ENCODE results near the gene ZGLP1.

DNA sequence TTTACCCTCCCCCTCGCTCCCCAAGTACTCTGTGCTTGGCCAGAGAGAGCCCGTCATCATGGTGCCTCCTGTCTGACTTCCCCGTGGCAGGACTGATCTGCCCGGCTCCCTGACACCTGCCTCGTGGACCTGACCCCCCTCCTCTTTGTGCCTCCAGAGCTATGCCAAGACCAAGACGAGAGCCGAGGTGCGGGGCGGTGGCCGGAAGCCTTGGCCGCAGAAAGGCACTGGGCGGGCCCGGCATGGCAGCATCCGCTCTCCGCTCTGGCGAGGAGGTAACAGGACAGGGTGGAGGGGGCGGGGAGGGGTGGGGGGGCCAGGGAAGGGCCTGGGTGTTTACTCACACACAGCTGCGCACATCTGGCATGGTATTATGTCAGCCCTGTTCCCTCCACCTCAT lies 53.1 kb downstream of the ZGLP1 start:
- no peak for TF ChIP-seq EZH2 (optimal IDR thresholded peaks at IDR 0.05; ENCODE audit: low read depth, low read length)
- TF ChIP-seq, protein P1, sequence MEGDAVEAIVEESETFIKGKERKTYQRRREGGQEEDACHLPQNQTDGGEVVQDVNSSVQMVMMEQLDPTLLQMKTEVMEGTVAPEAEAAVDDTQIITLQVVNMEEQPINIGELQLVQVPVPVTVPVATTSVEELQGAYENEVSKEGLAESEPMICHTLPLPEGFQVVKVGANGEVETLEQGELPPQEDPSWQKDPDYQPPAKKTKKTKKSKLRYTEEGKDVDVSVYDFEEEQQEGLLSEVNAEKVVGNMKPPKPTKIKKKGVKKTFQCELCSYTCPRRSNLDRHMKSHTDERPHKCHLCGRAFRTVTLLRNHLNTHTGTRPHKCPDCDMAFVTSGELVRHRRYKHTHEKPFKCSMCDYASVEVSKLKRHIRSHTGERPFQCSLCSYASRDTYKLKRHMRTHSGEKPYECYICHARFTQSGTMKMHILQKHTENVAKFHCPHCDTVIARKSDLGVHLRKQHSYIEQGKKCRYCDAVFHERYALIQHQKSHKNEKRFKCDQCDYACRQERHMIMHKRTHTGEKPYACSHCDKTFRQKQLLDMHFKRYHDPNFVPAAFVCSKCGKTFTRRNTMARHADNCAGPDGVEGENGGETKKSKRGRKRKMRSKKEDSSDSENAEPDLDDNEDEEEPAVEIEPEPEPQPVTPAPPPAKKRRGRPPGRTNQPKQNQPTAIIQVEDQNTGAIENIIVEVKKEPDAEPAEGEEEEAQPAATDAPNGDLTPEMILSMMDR (IDR thresholded peaks at IDR 0.05; ENCODE audit: low read length): no peak
